Upper lobe of left lung (tissue), 4 donors: ENCODE results near the gene NPTN.

Source experiments
- CTCF ChIP-seq, 6 experiments: fragments of 450-650 bp in 4 of 6; fragments of 200-600 bp in 2 of 6; sonication (generic) in 2 of 6; IDR thresholded peaks; one replicate each; pipeline ENCODE4 v1.5.1; 2016 to 2019; ENCODE audit warnings: antibody characterized with exemption in 6 of 6
- POLR2A ChIP-seq, 4 donors: fragments of 450-650 bp; IDR thresholded peaks; one replicate each; pipeline ENCODE4 v1.5.1; 2016 to 2017; ENCODE audit warnings: antibody characterized with exemption in 4 of 4, mild to moderate bottlenecking in 2 of 4
- POLR2AphosphoS5 ChIP-seq, 2 donors: sonication (generic); formaldehyde crosslinking; IDR thresholded peaks; one replicate each; pipeline ENCODE4 v1.5.1; 2017; ENCODE audit warnings: antibody characterized with exemption in 2 of 2

- TF ChIP-seq CTCF (IDR thresholded peaks at IDR 0.05), result no peak
- no peak for TF ChIP-seq POLR2A (IDR thresholded peaks at IDR 0.05)
- TF ChIP-seq POLR2AphosphoS5 (IDR thresholded peaks at IDR 0.05), result no peak
Measured at GRCh38 chr15:73569361-73569760, 63.8 kb downstream of the NPTN start.
